Stimulated activated CD4-positive, alpha-beta T cell treated with anti-CD3 and anti-CD28 coated beads, Interleukin-4, amount 100 ng/mL, for 4 hours (primary cell): Measurements from ENCODE around the gene PAM16.
"Not testable (repeated sequence)": the region's sequence is repeated elsewhere in the genome, so short reads cannot be mapped to it uniquely, and the experiment has no call there.

Experiments used
- DNase-seq, 2 experiments: peaks; one replicate each; pipeline ENCODE4 v3.0.0-alpha.2; 2020

PAM16 gene

DNA sequence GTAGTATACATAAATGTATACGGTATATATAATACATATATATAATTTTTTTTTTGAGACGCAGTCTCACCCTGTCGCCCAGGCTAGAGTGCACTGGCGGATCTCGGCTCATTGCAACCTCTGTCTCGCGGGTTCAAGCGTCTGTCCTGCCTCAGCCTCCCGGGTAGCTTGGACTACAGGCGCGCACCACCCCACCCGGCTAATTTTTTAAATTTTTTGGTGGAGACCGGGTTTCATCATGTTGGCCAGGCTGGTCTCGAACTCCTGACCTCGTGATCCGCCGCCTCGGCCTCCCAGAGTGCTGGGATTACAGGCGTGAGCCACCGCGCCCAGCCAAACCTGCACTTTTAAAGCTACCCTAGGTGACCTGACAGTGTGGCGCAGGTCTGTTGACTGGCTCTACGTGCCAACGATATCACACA lies 745 bp downstream of the PAM16 start:
- DNase-seq, result no peak

DNA sequence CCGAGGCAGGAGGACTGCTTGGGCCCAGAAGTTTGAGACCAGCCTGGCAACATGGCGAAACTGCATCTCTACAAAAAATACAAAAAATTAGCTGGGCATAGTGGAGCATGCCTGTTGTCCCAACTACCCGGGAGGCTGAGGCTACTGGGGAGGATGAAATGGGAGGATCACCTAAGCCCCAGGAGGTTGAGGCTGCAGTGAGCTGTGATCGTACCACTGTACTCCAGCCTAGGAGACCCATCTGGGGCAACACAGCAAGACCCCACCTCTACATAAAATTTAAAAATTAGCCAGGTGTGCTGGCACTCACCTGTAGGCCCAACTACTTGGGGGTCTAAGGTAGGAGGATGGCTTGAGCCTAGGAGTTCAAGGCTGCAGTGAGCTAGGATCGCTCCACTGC lies 1.8 kb downstream of the PAM16 start:
- DNase-seq, result no peak

- no peak for DNase-seq
Measured at GRCh38 chr16:4347765-4348509, 3.2 kb downstream of the PAM16 start.

DNA sequence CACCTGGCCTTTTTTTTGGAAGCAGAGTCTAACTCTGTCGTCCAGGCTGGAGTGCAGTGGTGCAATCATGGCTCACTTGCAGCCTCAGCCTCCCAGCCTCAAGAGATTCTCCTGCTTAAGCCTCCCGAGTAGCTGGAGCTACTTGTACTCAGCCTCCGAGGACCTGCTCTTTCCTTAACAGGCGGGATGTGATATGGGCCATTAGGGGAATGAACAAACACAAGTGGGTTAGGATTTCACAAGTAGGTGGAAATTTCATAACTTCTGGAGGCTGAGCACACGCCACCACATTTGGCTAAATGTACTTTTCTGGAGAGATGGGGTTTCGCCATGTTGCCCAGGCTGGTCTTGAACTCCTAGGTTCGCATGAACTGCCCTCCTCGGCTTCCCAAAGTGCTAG lies 4.1 kb downstream of the PAM16 start:
- DNase-seq, result no peak

GRCh38 chr16:4345836-4346781 lies 5.0 kb downstream of the PAM16 start:
- no peak for DNase-seq

DNA sequence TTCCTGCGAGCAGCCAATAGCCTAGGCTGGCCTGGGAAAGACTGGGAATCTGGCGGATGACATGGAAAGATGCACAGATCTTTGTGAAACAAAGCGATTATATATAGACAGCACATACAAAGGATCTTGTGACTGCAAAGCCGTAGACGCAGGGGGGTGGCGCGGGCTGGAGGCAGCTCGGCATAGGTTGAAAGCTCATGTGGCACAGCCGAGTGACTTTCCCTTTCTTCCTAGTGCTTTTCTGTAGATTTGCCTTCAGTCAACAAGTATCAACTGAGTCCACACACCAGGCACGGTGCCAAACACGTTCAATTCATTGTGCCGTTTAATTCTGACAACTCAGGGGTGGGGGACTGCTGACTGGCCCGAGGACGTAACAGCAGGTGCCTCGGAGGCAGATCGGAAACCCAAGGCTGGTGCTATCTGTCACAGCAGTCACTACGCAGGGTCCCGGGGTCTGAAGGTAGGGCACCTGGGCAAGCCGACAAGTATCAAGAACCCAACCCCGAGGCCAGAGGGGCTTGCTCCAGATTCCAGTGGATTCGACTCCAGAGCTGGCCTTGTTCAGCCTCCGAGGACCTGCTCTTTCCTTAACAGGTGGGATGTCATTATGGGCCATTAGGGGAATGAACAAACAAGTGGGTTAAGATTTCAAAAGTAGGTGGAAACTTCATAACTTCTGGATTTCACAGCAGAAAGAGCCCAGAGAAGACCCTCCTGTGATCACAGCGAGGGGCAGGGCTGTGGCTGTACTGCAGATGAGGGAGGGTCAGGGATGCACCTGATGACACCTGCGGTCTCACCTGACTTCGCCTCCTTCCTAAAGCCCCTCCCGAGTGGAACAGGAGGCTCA lies 5.9 kb downstream of the PAM16 start:
- no peak for DNase-seq

GRCh38 chr16:4344300-4344982 lies 6.7 kb downstream of the PAM16 start:
- DNase-seq, result not testable (repeated sequence)

DNA sequence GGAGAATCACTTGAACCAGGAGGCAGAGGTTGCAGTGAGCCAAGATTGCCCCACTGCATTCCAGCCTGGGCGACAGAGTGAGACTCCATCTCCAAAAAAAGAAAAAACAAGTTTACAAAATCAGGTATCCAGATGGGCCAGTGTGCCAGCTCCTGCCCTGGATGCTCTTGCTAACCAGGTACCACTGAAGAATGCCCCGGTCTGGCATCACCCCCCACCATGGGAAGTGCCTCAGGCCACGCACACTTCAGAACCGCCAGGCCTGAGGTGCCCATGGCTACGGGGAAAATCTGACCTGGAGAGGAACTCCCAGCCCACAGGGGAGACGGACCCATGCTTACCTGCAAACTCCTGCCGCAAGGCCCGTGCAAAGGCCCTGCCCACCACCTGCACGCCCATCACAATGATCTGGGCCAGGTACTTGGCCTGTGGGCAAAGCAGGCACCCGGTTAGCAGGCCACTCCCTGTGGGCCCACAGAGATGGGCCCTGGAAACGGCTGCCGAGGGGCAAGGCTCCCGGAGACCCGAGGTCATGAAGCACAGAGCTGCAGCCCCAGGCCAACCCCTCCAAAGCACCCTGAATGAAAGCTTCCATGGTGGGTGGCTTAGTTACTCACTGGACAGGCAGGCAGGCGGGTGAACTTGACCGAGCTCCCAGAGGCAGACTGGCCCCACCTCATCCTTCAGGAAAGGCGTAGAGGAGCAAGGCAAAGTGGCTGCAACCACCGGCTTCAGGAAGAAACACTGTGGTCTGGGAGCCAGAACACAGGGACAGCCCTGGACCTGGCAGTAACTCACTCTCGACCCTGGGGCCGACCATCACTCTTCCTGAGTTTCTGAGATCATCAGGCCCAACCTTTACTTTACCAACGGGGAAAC lies 8.0 kb downstream of the PAM16 start:
- no peak for DNase-seq

DNA sequence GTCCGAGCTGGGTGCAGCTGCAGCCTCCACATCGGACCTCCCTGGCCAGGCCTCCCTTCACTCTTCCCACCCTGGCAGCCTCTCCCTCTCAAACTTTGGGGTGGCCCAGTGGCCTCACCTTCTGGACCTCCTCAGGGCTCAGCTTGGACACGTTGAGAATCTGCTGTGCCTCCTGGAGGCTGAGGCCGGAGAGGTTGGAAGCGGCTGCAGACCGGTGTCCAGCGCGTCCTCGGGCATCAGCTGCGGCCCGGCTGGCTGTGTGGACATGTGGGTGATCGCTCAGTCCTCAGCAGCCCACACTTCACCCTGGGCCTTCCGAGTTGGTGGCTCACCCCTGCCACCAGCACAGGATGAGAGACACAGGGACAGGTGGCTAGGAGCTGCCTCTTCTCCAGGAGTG lies 9.9 kb downstream of the PAM16 start:
- DNase-seq, result no peak

DNA sequence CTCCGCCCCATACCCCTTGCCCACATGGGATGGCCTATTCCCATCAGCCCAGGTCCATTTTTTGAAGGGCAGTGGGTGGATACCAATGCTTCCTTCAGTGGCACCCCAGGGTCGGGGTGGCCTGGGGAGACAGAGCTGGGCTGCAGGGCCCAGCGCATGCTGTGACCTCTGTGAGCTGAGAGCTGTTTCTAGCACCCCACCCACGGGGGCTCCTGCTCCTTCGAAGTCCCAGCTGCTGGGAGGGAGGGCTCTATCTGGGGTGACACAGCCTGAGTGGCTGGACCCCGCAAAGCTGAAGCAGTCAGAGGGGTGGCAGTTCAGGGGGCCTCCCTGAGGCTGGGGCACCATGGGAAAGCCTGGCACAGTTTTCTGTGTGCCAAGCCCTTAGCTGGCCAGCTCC lies 10.7 kb downstream of the PAM16 start:
- no peak for DNase-seq

GRCh38 chr16:4339909-4340308 lies 11.2 kb downstream of the PAM16 start:
- DNase-seq, result no peak

DNA sequence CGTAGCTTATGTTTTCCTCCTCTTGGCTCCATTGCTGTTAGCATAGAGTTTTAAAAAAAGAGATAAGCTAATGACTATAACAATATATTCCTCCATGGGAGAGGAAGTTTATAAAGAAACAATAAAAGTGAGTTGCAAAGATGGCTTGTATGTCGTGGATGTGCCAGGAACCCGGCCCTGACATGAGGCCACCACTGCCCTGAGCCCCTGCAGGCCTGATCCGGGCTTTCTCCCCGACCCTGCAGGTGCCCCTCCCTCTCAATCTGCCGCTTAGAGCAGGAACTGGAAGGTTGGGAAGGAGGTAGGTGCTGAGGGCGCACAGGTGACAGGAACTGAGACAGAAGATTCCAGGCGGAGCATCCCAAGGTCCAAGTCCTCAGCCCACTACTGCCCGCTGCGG lies 11.7 kb downstream of the PAM16 start:
- DNase-seq, result no peak

DNA sequence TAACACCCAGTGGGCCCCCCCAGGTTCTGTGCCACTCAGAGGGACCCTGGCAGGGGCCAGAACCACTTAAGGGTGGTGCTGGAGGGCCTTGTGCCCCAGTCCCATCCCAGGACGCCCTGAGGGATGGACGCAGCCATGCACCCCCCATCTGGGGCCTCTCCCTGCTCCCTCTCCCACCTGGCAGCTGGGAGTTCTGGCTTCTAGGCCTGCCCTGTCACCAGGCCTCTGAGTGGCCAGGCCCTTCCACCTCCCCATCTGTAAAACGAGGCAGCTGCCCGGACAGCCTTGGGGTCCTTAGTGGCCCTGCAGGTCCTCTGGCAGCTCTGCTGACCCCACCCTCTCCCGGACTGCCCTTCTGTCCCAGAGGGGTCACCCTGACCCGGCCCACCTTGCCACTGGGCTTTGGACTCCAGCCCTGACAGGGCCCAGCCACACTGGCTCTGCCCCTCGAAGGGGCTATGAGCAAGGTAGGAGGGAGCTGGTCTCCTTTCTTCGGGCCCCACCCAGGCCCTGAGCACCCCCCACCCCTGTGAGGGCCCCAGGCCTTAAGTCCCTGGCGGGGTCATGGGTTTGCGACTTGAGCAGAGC lies 12.3 kb downstream of the PAM16 start:
- no peak for DNase-seq

GRCh38 chr16:4338125-4338582 lies 13.0 kb downstream of the PAM16 start:
- DNase-seq, result no peak

GRCh38 chr16:4337540-4338088 lies 13.5 kb downstream of the PAM16 start:
- DNase-seq, result no peak

DNA sequence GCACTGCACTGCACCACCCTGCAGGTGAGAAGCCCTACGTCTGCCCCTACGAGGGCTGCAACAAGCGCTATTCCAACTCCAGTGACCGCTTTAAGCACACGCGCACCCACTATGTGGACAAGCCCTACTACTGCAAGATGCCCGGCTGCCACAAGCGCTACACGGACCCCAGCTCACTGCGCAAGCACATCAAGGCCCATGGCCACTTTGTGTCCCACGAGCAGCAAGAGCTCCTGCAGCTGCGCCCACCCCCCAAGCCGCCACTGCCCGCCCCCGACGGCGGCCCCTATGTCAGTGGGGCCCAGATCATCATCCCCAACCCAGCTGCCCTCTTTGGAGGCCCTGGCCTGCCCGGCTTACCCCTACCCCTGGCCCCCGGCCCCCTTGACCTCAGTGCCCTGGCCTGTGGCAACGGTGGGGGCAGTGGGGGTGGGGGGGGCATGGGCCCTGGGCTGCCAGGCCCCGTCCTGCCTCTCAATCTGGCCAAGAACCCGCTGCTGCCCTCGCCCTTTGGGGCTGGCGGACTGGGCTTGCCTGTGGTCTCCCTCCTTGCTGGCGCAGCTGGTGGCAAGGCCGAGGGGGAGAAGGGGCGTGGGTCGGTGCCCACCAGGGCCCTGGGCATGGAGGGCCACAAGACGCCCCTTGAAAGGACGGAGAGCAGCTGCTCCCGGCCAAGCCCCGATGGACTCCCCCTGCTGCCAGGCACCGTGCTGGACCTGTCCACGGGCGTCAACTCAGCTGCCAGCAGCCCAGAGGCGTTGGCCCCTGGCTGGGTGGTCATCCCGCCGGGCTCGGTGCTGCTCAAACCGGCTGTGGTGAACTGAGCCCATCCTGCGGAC lies 14.2 kb downstream of the PAM16 start:
- no peak for DNase-seq

GRCh38 chr16:4334724-4335495 lies 16.2 kb downstream of the PAM16 start:
- no peak for DNase-seq

GRCh38 chr16:4333714-4334113 lies 17.4 kb downstream of the PAM16 start:
- DNase-seq, result not testable (repeated sequence)

GRCh38 chr16:4333308-4333638 lies 17.8 kb downstream of the PAM16 start:
- DNase-seq, result no peak
